ENCODE measurements around the gene GULP1.

DNA sequence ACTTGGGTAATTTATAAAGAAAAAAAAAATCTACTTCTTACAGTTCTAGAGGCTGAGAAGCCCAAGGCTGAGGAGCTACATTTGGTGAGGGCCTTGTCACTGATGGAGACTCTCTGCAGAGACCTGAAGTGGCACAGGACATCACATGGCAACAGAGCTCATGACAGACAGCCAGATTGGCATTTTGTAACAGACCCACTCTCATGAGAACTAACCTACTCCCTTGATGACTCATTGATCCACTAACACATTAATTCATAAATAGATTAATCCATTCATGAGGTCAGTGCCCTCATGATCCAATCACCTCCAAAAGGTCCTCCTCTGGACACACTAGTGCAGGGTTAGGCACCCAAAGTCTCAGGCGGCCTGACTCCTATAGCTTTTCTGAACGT, 318.4 kb downstream of the GULP1 start:
- TF ChIP-seq, protein P1, sequence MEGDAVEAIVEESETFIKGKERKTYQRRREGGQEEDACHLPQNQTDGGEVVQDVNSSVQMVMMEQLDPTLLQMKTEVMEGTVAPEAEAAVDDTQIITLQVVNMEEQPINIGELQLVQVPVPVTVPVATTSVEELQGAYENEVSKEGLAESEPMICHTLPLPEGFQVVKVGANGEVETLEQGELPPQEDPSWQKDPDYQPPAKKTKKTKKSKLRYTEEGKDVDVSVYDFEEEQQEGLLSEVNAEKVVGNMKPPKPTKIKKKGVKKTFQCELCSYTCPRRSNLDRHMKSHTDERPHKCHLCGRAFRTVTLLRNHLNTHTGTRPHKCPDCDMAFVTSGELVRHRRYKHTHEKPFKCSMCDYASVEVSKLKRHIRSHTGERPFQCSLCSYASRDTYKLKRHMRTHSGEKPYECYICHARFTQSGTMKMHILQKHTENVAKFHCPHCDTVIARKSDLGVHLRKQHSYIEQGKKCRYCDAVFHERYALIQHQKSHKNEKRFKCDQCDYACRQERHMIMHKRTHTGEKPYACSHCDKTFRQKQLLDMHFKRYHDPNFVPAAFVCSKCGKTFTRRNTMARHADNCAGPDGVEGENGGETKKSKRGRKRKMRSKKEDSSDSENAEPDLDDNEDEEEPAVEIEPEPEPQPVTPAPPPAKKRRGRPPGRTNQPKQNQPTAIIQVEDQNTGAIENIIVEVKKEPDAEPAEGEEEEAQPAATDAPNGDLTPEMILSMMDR (conservative IDR thresholded peaks at IDR 0.05), result no peak
- no peak for TF ChIP-seq ZFX (IDR thresholded peaks at IDR 0.05)
